ENCODE results near the gene IFIH1. TPM values are rescaled to one million over a fixed set of nuclear protein-coding genes. Genes with fewer than 3 reads are reported as not detected.

IFIH1 gene
- total RNA-seq, 4 donors from 2014 or later = 7.9 to 15.8 (median 8.7) TPM

GRCh38 chr2:162256591-162256991 lies 61.9 kb downstream of the IFIH1 start:
- DNase-seq (ENCODE audit: low spot score in 2 of 2) = no peak
- TF ChIP-seq CTCF (IDR thresholded peaks at IDR 0.05) (no peak), POLR2A (IDR thresholded peaks at IDR 0.05) (no peak)
- WGBS, 2 donors = 46 to 52% methylated on average over 2 of the region's 2 CpGs
- intact Hi-C loops (cut with DNase I; ENCODE audit: low total_unique reads) = no loop called here
- no peak overlapping the region for H3K4me3 ChIP-seq (ENCODE audit: low read depth, poor library complexity, severe bottlenecking)

GRCh38 chr2:162254236-162254871 lies 64.1 kb downstream of the IFIH1 start:
- intact Hi-C loops (cut with DNase I; ENCODE audit: low total_unique reads) = no loop called here
- no peak for DNase-seq (ENCODE audit: low spot score in 2 of 2)
- H3K4me3 ChIP-seq (ENCODE audit: low read depth, poor library complexity, severe bottlenecking) = no peak overlapping the region
- TF ChIP-seq CTCF (IDR thresholded peaks at IDR 0.05) (no peak), POLR2A (IDR thresholded peaks at IDR 0.05) (no peak)
- 60 to 83% methylated on average over 2 of the region's 2 CpGs for WGBS, 2 donors

- no peak overlapping the region for H3K4me3 ChIP-seq (ENCODE audit: low read depth, poor library complexity, severe bottlenecking)
- no peak for DNase-seq (ENCODE audit: low spot score in 2 of 2)
- intact Hi-C loops (cut with DNase I; ENCODE audit: low total_unique reads) = no loop called here
- WGBS, 2 donors = 77 to 98% methylated on average over 3 of the region's 3 CpGs
- no peak for TF ChIP-seq POLR2A (IDR thresholded peaks at IDR 0.05)
- no peak for TF ChIP-seq CTCF (IDR thresholded peaks at IDR 0.05)
Measured at GRCh38 chr2:162253435-162253834, 65.0 kb downstream of the IFIH1 start.

- intact Hi-C loops (cut with DNase I; ENCODE audit: low total_unique reads) = no loop called here
- H3K4me3 ChIP-seq (ENCODE audit: low read depth, poor library complexity, severe bottlenecking) = no peak overlapping the region
- 67 to 75% methylated on average over 2 of the region's 2 CpGs for WGBS, 2 donors
- no peak for TF ChIP-seq POLR2A (IDR thresholded peaks at IDR 0.05)
- no peak for DNase-seq (ENCODE audit: low spot score in 2 of 2)
Measured at GRCh38 chr2:162252153-162252552, 66.3 kb downstream of the IFIH1 start.

GRCh38 chr2:162245781-162246180 lies 72.7 kb downstream of the IFIH1 start:
- DNase-seq (ENCODE audit: low spot score in 2 of 2) = no peak
- intact Hi-C loops (cut with DNase I; ENCODE audit: low total_unique reads) = no loop called here

GRCh38 chr2:162245061-162245460 lies 73.4 kb downstream of the IFIH1 start:
- TF ChIP-seq CTCF (IDR thresholded peaks at IDR 0.05) (no peak), POLR2A (IDR thresholded peaks at IDR 0.05) (no peak)
- H3K4me3 ChIP-seq (ENCODE audit: low read depth, poor library complexity, severe bottlenecking) = no peak overlapping the region
- 56 to 64% methylated on average over 1 of the region's 1 CpG for WGBS, 2 donors
- intact Hi-C loops (cut with DNase I; ENCODE audit: low total_unique reads) = no loop called here
- DNase-seq (ENCODE audit: low spot score in 2 of 2) = no peak

More at GRCh38 chr2:162245781-162246180, 72.7 kb downstream of the IFIH1 start:
- TF ChIP-seq POLR2A (IDR thresholded peaks at IDR 0.05) (no peak), CTCF (IDR thresholded peaks at IDR 0.05) (no peak)
- H3K4me3 ChIP-seq (ENCODE audit: low read depth, poor library complexity, severe bottlenecking) = no peak overlapping the region
